Measurements from ENCODE around the gene FBXW2.

Gene FBXW2

DNA sequence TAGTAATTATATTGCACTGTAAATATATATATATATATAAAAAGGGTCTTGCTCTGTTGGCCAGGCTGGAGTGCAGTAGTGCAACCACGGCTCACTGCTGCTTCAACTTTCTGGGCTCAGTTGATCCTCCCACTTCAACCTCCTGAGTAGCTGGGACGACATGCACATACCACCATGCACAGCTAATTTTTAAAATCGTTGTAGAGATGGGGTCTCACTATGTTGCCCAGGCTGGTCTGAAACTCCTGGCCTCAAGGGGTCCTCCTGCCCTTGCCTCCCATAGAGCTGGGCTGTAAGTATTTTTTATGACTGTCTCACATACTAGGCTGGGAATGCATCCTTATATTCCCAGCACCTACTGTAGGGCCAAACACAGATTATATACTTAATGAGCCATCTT is 37.6 kb upstream of the FBXW2 start:
- no peak overlapping the region for H3K27ac ChIP-seq
- TF ChIP-seq, protein P1, sequence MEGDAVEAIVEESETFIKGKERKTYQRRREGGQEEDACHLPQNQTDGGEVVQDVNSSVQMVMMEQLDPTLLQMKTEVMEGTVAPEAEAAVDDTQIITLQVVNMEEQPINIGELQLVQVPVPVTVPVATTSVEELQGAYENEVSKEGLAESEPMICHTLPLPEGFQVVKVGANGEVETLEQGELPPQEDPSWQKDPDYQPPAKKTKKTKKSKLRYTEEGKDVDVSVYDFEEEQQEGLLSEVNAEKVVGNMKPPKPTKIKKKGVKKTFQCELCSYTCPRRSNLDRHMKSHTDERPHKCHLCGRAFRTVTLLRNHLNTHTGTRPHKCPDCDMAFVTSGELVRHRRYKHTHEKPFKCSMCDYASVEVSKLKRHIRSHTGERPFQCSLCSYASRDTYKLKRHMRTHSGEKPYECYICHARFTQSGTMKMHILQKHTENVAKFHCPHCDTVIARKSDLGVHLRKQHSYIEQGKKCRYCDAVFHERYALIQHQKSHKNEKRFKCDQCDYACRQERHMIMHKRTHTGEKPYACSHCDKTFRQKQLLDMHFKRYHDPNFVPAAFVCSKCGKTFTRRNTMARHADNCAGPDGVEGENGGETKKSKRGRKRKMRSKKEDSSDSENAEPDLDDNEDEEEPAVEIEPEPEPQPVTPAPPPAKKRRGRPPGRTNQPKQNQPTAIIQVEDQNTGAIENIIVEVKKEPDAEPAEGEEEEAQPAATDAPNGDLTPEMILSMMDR (IDR thresholded peaks at IDR 0.05): no peak
- no peak for TF ChIP-seq ZFX (IDR thresholded peaks at IDR 0.05; ENCODE audit: borderline replicate concordance)

DNA sequence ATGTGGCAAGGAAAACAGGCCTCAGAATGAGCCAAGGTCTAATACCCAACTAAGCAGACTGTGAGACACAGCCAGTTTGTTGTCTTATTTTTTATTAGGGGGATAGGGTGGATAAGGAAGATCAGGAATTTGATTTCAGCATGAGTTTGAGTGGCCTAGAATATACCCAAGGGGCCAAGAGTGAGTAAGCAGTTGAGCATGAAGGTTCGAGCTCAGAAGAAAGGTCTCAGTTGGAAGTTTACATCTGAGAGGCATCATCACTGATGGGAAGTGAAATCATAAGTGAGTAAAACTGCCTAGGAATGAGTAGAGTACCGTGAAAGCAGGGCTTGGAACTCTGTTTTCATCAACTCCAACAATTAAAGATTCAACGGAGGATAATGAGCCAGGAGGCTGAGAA is 36.9 kb upstream of the FBXW2 start:
- no peak for TF ChIP-seq ZFX (IDR thresholded peaks at IDR 0.05; ENCODE audit: borderline replicate concordance)
- TF ChIP-seq, protein P1 (IDR thresholded peaks at IDR 0.05): no peak
- no peak overlapping the region for H3K27ac ChIP-seq

DNA sequence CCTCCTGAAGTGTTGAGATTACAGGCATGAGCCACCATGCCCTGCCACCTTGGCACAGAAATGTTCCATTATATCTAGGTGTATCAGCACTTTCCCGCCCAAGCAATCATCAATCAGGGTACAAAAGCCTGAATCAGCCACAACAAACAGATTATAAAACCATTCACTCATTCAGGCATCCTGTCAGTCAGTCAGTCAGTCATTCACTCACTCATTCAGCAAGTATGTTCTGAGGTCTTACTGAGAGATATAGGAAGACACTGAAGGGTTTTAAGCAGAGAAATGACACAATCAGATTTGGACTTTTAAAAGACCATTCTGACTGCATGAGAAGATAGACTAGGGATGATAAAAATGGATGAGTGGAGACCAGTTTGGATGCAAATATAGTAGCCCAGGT is 36.4 kb upstream of the FBXW2 start:
- no peak for TF ChIP-seq ZFX (IDR thresholded peaks at IDR 0.05; ENCODE audit: borderline replicate concordance)
- TF ChIP-seq, protein P1 (IDR thresholded peaks at IDR 0.05): no peak
- H3K27ac ChIP-seq: no peak overlapping the region

- peak overlapping the region; percentile 62 for H3K27ac ChIP-seq
- no peak for TF ChIP-seq ZFX (IDR thresholded peaks at IDR 0.05; ENCODE audit: borderline replicate concordance)
- TF ChIP-seq, protein P1 (IDR thresholded peaks at IDR 0.05): no peak
These were observed 26.9 kb upstream of the FBXW2 start for GRCh38 chr9:120820095-120820494.

- H3K27ac ChIP-seq: no peak overlapping the region
- no peak for TF ChIP-seq ZFX (IDR thresholded peaks at IDR 0.05; ENCODE audit: borderline replicate concordance)
- TF ChIP-seq, protein P1 (IDR thresholded peaks at IDR 0.05): no peak
These were observed 25.4 kb upstream of the FBXW2 start for GRCh38 chr9:120818595-120818994.

- TF ChIP-seq, protein P1 (IDR thresholded peaks at IDR 0.05): no peak
- TF ChIP-seq ZFX (IDR thresholded peaks at IDR 0.05; ENCODE audit: borderline replicate concordance): no peak
These were observed 21.9 kb upstream of the FBXW2 start for GRCh38 chr9:120815075-120815474.

GRCh38 chr9:120808931-120809330 is 15.7 kb upstream of the FBXW2 start:
- no peak overlapping the region for H3K27ac ChIP-seq
- no peak for TF ChIP-seq ZFX (IDR thresholded peaks at IDR 0.05; ENCODE audit: borderline replicate concordance)
- TF ChIP-seq, protein P1 (IDR thresholded peaks at IDR 0.05): no peak

More at GRCh38 chr9:120815075-120815474, 21.9 kb upstream of the FBXW2 start:
- no peak overlapping the region for H3K27ac ChIP-seq

Data from 22Rv1 (cell line).